Renal cortex interstitium (tissue), 11 donors: Measurements from ENCODE around the gene CCNE1. TPM values are rescaled to one million over a fixed set of nuclear protein-coding genes. Genes with fewer than 3 reads are reported as not detected.
"Not testable (repeated sequence)": the region's sequence is repeated elsewhere in the genome, so short reads cannot be mapped to it uniquely, and the experiment has no call there.

Experiments
- DNase-seq, 11 donors: peaks; one replicate each; pipeline ENCODE4 v3.0.0-alpha.2; 2013; ENCODE audit warnings: low read depth in 9 of 11, low spot score in 4 of 11; ENCODE audit errors: extremely low read depth in 1 of 11
- polyA plus RNA-seq, 3 donors: library from polyadenylated mRNA; unstranded; fragments of 120-200 nt; gene quantifications; one replicate each; pipeline ENCODE4 v1.2.1, GENCODE V29; 2013; ENCODE audit not compliant: insufficient read length in 3 of 3

CCNE1 gene
- polyA plus RNA-seq, 3 donors, result 6.1 to 11.5 (median 11.0) TPM

DNA sequence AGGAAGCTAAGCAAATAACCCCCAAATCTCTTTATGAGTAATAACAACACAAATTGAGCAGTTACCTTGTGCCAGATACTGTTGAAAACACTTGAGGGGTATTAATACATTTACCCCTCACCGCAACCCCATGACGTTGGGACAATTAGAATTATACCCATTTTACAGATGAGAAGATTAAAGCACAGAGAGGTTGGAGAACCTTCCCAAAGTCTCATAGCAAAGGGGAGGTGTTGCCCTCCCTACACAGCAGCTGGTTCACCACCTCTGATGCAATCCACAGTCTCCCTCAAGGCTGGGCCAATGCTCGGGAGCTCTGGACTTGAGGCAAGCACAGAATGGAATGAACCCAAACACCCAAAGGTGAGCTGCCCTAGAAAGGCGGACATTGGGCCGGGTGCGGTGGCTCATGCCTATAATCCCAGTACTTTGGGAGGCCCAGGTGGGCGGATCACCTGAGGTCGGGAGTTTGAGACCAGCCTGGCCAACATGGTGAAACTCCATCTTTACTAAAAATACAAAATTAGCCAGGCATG, 3.9 kb upstream of the CCNE1 start:
- no peak for DNase-seq

DNA sequence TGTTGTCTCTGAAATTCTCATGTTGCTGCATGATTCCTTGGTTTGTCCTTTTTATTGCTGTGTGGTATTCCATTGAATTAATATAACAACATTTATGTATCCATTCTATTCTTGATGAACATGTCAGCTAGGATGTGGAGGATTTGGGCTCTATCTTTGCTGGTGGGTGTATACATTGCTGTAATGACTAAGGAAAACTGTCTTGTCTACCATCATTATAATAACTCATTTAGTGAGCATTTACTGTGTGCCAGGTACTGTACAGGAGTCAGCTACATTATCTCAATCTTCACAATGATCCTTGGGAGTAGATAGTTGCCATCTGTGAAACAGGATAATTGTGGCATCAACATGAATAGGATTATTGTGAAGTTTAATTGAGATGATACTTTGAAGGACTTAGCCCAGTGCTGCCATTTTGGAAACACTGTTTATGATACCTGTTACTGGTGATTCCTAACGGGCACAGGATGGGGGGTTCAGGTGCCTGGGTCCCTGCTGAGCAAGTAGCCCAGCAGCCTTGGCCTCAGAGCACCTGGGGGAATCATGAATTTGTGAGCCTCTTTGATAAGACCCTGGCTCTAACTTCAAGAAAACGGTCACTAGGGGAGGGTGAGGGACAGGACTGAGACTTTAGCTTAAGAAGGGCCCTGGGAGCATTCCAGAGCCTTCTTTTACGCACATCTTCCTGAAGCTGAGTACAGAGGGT, 1.8 kb upstream of the CCNE1 start:
- DNase-seq, result no peak

DNA sequence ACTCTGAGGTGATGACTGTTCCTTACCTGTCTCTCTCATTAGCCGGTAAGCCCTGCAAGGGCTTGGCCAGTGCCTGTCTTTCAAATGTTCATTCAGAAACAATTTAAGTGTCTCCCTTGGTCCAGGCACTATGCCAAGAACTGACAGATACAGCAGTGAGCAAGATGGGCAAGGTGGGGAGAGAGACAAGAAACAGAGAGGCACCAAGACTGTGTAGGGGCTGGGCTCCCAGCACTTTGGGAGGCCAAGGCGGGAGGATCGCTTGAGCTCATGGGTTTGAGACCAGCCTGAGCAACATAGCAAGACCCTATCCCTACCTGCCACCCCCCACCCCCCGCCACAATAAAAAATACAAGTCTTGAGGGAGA, 1.3 kb upstream of the CCNE1 start:
- DNase-seq, result no peak

DNA sequence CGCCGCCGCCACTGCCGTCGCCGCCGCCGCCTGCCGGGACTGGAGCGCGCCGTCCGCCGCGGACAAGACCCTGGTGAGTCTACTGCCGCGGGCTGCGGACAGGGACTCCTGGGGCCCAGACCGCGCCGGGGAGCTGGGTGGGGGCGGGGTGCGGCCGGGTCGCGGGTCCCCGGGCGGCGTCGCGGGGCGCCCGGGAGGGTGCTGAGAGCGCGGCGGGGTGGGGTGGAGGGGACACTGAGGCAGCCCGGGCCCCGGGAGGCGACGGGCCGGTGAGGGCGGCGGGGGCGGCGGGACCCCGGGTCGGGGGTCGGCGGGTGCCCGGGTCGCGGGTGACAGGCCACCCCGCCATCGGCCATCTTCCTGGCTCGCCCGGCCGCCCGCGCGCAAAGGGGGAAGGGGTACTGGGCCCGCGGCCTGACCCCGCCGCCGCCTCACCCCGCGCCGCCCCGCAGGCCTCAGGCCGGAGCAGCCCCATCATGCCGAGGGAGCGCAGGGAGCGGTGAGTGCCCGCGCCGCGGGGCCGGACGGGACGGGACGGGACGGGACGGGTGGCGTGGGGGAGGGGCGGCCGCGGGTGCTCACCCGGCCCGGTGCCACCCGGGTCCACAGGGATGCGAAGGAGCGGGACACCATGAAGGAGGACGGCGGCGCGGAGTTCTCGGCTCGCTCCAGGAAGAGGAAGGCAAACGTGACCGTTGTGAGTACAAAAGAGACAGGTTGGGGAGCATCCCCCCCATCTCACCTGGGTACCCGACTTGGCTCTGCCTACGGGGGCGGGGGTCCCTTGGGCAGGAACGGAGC, 489 bp downstream of the CCNE1 start:
- DNase-seq, result no peak

DNA sequence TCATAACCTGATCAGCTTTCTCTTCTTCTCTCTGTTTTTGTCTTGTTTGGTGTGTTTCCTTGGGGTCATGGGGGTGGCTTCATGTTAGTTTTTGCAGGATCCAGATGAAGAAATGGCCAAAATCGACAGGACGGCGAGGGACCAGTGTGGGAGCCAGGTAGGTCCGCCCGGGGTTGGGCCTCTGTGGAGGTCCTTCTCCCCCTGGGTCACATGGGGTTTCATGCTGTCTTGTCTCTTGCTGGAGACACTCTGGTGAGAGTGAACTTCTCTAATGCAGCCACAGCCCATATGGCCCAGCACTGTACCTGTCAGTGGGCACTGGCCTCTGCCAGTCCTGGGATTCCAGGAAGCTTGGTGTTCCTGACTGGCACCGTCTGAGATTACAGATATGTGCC, 1.1 kb downstream of the CCNE1 start:
- DNase-seq, result no peak

DNA sequence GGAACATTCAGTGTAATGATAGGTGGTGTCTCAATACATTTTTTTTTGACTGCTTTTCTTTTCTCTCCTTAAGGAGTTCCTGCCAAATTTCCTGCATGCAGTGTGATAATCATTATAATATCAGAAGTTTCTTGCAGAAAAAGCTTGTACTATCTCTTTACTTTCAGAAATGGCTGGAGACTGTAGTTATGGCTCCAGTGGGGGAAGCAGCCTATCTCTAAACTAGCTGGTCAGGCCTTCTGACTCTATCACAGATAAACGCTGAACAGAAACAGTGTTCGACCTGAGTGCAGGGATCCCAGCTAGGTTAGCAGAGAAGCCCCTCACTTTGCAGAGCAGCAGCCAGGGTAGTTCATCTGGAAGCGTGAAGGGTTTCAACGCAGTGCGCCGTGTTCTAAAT, 1.9 kb downstream of the CCNE1 start:
- DNase-seq, result no peak

DNA sequence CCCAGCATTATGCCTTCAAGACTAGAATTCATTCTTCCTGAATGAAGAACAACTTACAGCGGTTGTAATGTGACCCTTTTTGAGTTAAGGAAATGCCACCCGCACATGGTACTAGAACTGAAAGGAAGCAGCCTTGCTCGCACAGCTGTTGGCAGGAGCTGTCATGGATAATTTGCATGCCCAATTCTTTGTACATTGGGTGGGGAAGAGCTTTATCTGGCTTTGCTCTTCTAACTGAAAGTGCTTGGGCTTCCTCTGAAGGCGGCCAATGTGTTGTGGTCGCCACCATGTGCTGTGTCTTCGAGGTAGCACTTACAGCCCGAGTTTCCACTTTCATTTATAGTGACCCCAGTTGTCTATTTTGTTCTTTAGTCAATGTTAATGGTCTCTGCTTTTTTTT, 3.4 kb downstream of the CCNE1 start:
- no peak for DNase-seq

DNA sequence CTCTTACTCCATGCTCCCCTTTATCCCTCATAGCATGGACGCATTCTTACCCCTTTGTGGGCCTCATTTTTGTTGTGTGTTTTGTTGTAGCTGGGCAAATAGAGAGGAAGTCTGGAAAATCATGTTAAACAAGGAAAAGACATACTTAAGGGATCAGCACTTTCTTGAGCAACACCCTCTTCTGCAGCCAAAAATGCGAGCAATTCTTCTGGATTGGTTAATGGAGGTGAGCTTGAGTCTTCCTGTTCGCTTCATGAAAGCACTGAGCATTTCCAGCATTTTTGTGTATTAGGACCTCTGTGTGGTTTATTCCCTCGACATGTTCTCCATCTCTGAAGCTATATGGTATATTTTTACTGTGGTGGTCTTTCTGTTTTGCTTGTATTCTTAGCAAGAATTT, 5.5 kb downstream of the CCNE1 start:
- no peak for DNase-seq

DNA sequence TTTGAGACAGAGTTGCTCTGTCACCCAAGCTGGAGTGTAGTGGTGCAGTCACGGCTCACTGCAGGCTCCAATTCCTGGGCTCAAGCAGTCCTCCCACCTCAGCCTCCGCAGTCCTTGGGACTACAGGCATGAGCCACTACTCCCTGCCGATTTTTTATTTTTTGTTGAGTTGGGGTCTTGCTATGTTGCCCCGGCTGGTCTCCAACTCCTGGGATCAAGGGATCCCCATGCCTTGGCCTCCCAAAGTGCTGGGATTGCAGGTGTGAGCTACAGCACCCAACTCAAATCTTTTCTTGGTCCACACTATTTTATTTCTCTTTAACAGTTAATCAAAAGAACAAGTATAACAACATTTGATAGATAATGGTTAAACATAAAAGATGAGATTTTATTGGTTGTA, 7.5 kb downstream of the CCNE1 start:
- no peak for DNase-seq

DNA sequence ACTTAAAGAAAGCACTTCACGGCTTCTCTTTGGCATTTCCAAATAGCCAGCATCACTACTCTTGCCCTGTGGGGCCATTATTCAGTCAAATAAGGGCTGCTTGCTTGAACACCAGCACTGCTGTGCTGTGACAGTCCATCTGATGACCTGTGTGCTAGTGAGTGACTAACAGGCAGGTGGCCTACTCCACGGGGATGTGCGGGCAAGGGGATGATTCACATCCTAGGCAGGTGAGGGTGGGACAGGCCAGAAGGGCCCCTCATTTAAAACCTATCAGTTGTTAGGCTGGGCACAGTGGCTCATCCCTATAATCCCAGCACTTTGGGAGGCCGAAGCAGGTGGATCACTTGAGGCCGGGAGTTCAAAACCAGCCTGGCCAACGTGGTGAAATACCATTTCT, 8.2 kb downstream of the CCNE1 start:
- no peak for DNase-seq

DNA sequence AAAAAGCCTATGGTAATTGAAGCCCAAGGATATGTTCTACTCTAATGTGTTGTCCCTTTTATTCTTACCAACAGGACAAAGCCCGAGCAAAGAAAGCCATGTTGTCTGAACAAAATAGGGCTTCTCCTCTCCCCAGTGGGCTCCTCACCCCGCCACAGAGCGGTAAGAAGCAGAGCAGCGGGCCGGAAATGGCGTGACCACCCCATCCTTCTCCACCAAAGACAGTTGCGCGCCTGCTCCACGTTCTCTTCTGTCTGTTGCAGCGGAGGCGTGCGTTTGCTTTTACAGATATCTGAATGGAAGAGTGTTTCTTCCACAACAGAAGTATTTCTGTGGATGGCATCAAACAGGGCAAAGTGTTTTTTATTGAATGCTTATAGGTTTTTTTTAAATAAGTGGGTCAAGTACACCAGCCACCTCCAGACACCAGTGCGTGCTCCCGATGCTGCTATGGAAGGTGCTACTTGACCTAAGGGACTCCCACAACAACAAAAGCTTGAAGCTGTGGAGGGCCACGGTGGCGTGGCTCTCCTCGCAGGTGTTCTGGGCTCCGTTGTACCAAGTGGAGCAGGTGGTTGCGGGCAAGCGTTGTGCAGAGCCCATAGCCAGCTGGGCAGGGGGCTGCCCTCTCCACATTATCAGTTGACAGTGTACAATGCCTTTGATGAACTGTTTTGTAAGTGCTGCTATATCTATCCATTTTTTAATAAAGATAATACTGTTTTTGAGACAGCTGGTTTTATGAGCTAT, 12.0 kb downstream of the CCNE1 start:
- DNase-seq, result no peak

DNA sequence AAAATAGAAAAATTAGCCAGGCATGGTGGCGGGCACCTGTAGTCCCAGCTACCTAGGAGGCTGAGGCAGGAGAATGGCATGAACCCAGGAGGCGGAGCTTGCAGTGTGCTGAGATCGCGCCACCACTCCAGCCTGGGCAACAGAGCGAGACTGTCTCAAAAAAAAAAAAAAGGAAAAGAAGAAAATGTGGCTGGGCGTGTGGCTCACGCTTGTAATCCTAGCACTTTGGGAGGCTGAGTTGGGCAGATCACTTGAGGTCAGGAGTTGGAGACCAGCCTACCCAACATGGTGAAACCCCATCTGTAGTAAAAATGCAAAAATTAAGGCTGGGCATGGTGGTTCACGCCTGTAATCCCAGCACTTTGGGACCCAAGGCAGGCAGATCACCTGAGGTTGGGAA, 13.5 kb downstream of the CCNE1 start:
- DNase-seq, result not testable (repeated sequence)

DNA sequence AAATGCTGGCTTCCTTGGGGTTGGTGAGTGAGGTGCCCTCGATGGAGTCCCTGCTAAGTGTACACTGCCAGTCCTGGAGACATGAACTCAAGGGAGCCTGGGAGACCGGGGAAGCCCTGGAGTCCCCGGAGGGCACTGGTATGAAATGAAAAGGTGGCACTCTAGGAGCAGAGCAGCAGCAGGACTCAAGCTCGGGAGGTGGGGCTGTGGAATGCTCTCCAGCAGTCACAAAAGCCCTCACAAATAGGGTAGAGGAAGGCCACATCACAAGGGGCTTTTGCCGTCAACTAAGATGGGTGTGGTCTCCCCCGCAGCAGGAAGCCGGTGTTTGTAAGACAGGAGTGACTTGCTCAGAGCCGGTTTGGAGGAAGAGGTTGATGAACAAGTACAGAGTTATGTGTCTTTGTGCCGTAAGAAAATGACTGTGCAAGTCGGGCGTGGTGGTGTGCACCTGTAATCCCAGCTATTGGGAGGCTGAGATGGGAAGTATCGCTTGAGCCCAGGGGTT, 19.3 kb downstream of the CCNE1 start:
- no peak for DNase-seq

DNA sequence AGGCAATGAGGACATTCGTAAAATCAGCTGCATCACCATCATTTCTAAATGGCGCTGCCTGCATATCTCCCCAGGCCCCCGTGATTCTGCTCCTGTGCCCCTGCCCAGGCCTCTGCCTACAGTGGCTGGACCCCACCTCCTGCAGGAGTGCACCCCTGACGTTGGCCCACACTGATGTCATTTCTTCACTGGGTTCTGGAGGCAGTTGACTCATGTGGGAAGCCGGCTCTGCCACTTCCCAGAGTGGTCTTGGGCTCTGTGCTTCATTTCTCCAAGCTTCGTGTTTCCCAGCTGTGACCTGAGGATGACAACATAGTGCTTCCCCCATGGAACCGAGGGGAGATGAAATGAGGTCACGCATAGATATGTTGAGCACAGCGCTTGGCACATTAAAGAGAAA, 19.9 kb downstream of the CCNE1 start:
- DNase-seq, result no peak

DNA sequence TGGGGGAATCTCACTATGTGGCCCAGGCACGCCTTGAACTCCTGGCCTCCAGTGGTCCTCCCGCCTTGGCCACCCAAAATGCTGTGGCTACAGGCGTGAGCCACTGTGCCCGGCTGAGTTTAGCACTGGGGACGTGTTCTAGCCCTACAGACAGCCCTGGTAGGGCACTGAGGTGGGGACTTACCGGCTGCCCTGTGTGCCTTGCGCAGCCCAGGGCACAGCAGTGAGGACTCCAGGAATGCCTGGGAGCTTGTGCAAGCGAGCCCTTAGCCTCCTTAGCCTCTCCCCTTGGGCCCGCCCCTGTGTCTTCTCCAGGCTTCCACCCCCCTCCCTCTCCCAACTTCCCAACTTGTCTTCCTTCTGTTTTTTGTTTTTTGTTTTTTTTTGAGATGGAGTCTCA, 21.0 kb downstream of the CCNE1 start:
- DNase-seq, result no peak

DNA sequence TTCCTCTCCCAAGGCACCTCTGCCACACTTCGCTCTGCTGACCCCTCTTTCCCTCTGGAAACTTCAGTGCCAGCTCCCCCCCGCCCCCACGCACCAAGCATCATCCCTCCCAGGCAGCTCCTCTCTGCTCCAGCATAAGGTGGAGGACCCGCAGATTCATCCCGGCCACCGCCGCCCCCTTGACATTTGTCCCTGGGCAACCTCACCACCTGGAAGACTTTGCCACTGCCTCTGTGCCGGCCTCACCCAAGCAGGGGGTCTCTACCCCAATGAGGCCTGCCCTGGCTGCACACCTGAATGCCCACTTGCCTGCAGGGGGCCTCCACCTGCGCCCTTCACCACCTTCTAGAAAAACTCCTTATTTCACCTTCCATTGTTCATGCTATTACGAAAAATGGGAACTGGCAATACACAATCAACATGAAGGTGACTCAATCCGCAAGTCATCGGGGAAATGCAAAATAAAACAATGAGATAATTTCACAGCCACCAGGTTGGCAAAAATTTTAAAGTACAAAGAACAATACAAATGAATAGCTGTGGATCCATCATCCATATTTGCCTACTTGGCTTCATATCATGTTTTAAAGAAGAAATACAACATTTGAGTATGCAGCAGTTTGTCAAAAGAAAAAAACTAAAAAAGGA, 21.9 kb downstream of the CCNE1 start:
- DNase-seq, result no peak

DNA sequence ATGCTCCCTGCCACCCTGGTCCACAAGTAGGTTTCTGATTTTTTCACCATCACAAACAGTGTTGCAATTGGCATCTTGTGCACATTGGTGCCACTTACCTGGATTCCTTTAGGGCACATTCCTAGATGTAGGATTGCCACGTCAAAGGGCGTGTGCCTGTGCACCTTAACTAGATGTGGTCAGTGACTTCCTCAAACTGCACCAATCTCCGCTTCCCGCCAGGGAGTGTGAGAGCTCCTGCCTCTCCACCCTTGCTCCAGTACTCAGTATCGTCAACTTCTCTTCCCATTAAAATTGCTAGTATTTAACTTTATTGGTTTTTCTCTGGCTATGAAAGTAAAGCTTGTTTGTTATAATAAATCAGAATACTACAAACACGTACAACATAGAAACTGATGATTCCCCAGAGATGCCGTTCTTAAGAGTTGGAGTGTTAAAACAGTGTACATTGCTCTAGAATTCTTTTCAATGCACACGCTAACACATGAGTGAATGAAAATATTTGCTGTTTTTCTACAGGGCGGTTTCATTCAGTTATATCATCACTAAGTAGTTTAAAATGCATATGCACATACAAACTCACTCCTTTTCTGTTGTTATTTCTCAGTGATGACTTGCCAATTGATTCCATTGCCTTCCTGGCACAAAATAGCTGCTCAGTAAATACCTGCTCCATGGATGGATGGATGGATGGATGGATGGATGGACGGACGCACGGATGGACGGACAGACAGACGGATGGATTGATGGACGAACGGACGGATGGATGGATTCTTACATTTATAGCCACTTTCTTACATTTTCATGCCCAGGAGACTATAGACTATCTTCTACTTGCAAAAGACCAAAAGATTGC, 23.4 kb downstream of the CCNE1 start:
- no peak for DNase-seq

DNA sequence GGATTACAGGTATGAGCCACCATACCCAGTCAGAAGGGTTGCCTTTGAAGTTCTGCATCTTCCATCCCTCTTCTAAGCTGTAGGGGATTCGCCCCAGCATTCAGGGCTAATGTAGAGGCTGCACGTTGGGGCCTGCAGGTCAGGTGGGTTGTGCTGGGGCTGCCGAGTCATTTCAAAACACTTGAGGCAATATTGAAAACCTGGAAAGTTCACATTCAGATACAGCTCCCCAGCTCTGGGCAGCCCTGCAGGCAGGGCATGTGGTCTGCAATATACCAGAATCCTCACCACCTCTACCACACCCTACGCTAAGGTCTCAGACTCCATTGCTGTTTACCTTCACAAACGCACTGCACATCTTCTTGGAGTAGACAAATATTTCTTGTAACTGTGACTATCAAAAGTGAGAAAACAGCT, 24.6 kb downstream of the CCNE1 start:
- DNase-seq, result no peak
